Mammary microvascular endothelial cell (primary cell): ENCODE results near the gene FNDC11. TPM values are rescaled to one million over a fixed set of nuclear protein-coding genes. Genes with fewer than 3 reads are reported as not detected.

ENCODE experiments used
- total RNA-seq: library from RNA; depleted of rRNA; stranded (reverse); fragments of >200 nt; gene quantifications from 2 replicates; pipeline ENCODE4 v1.2.3, GENCODE V29; 2015

Gene FNDC11
- total RNA-seq, result 0.69 and 0.80 TPM in 2 replicates

GRCh38 chr20:63553933-63554290 lies at the start of gene FNDC11:
TSS of gene FNDC11 (plus strand) at chr20:63554159. CDS start at chr20:63555664, 1,505 bp downstream.

GRCh38 chr20:63520504-63520933 lies 33.4 kb upstream of the FNDC11 start, which contains the start of gene PPDPF:
TSS of gene PPDPF (plus strand) at chr20:63520765. CDS start at chr20:63521309, 544 bp downstream.

GRCh38 chr20:63536997-63537524 lies 16.9 kb upstream of the FNDC11 start, which contains the start of gene PTK6:
TSS of gene PTK6 (minus strand) at chr20:63537376. CDS start at chr20:63537314, 62 bp downstream.

GRCh38 chr20:63547725-63548480 lies 6.1 kb upstream of the FNDC11 start, which contains the start of gene SRMS:
TSS of gene SRMS (minus strand) at chr20:63547749. CDS start at chr20:63547463, 286 bp downstream.

GRCh38 chr20:63574156-63574828 lies 20.3 kb downstream of the FNDC11 start, which contains the start of gene HELZ2:
TSS of gene HELZ2 (minus strand) at chr20:63574239. CDS start at chr20:63572385, 1,854 bp downstream.

Other genes with a start within 250 kb of the FNDC11 start
- gene CHRNA4, start 192.8 kb upstream of the FNDC11 start, total RNA-seq, result not detected in 2 replicates
- not detected in 2 replicates for gene KCNQ2, start 81.5 kb upstream of the FNDC11 start, total RNA-seq
- gene EEF1A2, start 55.1 kb upstream of the FNDC11 start, total RNA-seq, result 0.20 and 0.40 TPM in 2 replicates
- gene PPDPF, start 33.4 kb upstream of the FNDC11 start, total RNA-seq, result 81.9 and 90.7 TPM in 2 replicates
- 0.05 TPM in 1 of 2 replicates, not detected in the other for gene PTK6, start 16.8 kb upstream of the FNDC11 start, total RNA-seq
- not detected in 2 replicates for gene SRMS, start 6.4 kb upstream of the FNDC11 start, total RNA-seq
- 115 and 116 TPM in 2 replicates for gene HELZ2, start 20.1 kb downstream of the FNDC11 start, total RNA-seq
- gene GMEB2, start 72.9 kb downstream of the FNDC11 start, total RNA-seq, result 11.5 and 12.0 TPM in 2 replicates
- 1.7 and 3.1 TPM in 2 replicates for gene STMN3, start 99.3 kb downstream of the FNDC11 start, total RNA-seq
- 16.6 and 23.3 TPM in 2 replicates for gene RTEL1, start 104.2 kb downstream of the FNDC11 start, total RNA-seq
- 298 and 328 TPM in 2 replicates for gene TNFRSF6B, start 142.5 kb downstream of the FNDC11 start, total RNA-seq
- gene ARFRP1, start 153.8 kb downstream of the FNDC11 start, total RNA-seq, result 47.4 and 50.4 TPM in 2 replicates
- gene ZGPAT, start 153.9 kb downstream of the FNDC11 start, total RNA-seq, result 32.4 and 35.8 TPM in 2 replicates
- 3.9 and 5.5 TPM in 2 replicates for gene LIME1, start 182.5 kb downstream of the FNDC11 start, total RNA-seq
- 30.6 and 42.5 TPM in 2 replicates for gene SLC2A4RG, start 185.6 kb downstream of the FNDC11 start, total RNA-seq